Caco-2 (cell line): ENCODE data around the gene UBE2L6. TPM values are rescaled to one million over a fixed set of nuclear protein-coding genes. Genes with fewer than 3 reads are reported as not detected.

Experiments used
- BruUV-seq: library from RNA; stranded (reverse); fragments of 400-500 nt; replicated peaks from 2 replicates; lab custom pipeline; 2021; lab: Mats Ljungman, UMichigan
- CTCF ChIA-PET: fragments of 300-600 bp; sonication (Branson Sonifier 250); formaldehyde crosslinking; loops from one replicate; lab custom pipeline; 2022; ENCODE audit warnings: antibody characterized with exemption; lab: Charles Lee
- POLR2A ChIA-PET: fragments of 300-600 bp; sonication (Branson Sonifier 250); formaldehyde crosslinking; loops from one replicate; lab custom pipeline; 2022; ENCODE audit warnings: antibody characterized with exemption; lab: Charles Lee
- DNase-seq, 2 experiments: peaks; one replicate each; pipeline versions ENCODE4 v3.0.0 to v3.0.0-alpha.2; 2020 to 2022
- H3K27me3 ChIP-seq: replicated peaks from 2 replicates; pipeline ENCODE4 v1.6.0; 2011; ENCODE audit warnings: low read length; ENCODE audit not compliant: control insufficient read depth, insufficient read depth
- H3K36me3 ChIP-seq: 2 replicates; pipeline ENCODE4 v1.5.1; 2011; ENCODE audit warnings: low read length; ENCODE audit not compliant: control insufficient read depth, insufficient read depth
- H3K4me1 ChIP-seq: fragments of 250-450 bp; sonication (Bioruptor Pico); 2 replicates; pipeline ENCODE4 v1.5.1; 2020; ENCODE audit warnings: mild to moderate bottlenecking
- H3K4me3 ChIP-seq: 2 replicates; pipeline ENCODE4 v1.5.1; 2011; ENCODE audit warnings: low read depth, mild to moderate bottlenecking, control low read depth, low read length
- H3K9me3 ChIP-seq: fragments of 250-450 bp; sonication (Bioruptor Pico); 2 replicates; pipeline ENCODE4 v1.5.1; 2020; ENCODE audit warnings: mild to moderate bottlenecking, moderate library complexity
- H3K27ac Mint-ChIP-seq: one replicate; pipeline ENCODE4 v1.8.0; 2022; ENCODE audit warnings: mixed read lengths; ENCODE audit not compliant: unreplicated experiment
- H3K27me3 Mint-ChIP-seq: one replicate; pipeline ENCODE4 v1.8.0; 2022; ENCODE audit warnings: mixed read lengths; ENCODE audit not compliant: insufficient read depth, unreplicated experiment
- H3K36me3 Mint-ChIP-seq: one replicate; pipeline ENCODE4 v1.8.0; 2022; ENCODE audit warnings: mild to moderate bottlenecking, mixed read lengths; ENCODE audit not compliant: insufficient read depth, unreplicated experiment
- H3K4me1 Mint-ChIP-seq: one replicate; pipeline ENCODE4 v1.8.0; 2022; ENCODE audit warnings: low read depth, mixed read lengths; ENCODE audit not compliant: unreplicated experiment
- H3K4me3 Mint-ChIP-seq: one replicate; pipeline ENCODE4 v1.8.0; 2022; ENCODE audit warnings: mild to moderate bottlenecking, moderate library complexity, mixed read lengths; ENCODE audit not compliant: unreplicated experiment
- H3K9me3 Mint-ChIP-seq: one replicate; pipeline ENCODE4 v1.8.0; 2022; ENCODE audit warnings: mixed read lengths; ENCODE audit not compliant: unreplicated experiment
- intact Hi-C: fragments of 100-400 bp; cut with micrococcal nuclease; formaldehyde crosslinking; loops from one replicate; pipeline ENCODE4 v1.10.0; 2022; ENCODE audit not compliant: unreplicated experiment
- total RNA-seq: library from RNA; stranded (reverse); gene quantifications from 2 replicates; pipeline ENCODE4 v1.2.3, GENCODE V29; 2022
- TF ChIP-seq, protein P1 (sequence below), 2 experiments: fragments of 200-600 bp in 1 of 2; IDR thresholded peaks; 1 replicate in 1 of 2; 2 replicates in 1 of 2; pipeline versions ENCODE4 v1.5.1 to v1.8.0; 2011 to 2022; ENCODE audit warnings: antibody characterized with exemption in 1 of 2, control low read depth in 1 of 2, inconsistent platforms in 1 of 2, low read depth in 1 of 2, low read length in 1 of 2, mild to moderate bottlenecking in 1 of 2, moderate library complexity in 1 of 2; ENCODE audit not compliant: insufficient read depth in 1 of 2, severe bottlenecking in 1 of 2, unreplicated experiment in 1 of 2

UBE2L6 gene
- total RNA-seq, 1 experiment from 2014 or later = 20.2 TPM

- ChIA-PET POLR2A (no interaction called here), CTCF (no interaction called here)
- H3K27me3 Mint-ChIP-seq = no peaks in the 10 kb centered on the region
- no peaks in the 10 kb centered on the region for H3K9me3 ChIP-seq
- H3K36me3 Mint-ChIP-seq = peaks cover 5% of the 10 kb centered on the region
- H3K4me1 Mint-ChIP-seq = peaks cover 17% of the 10 kb centered on the region
- H3K36me3 ChIP-seq = no peaks in the 10 kb centered on the region
- intact Hi-C loops = no loop called here
- H3K27me3 ChIP-seq = no peaks in the 10 kb centered on the region
- H3K27ac Mint-ChIP-seq = no peak overlapping the region
- no TSS peak for BruUV-seq
- DNase-seq = no peak
- TF ChIP-seq, protein P1, sequence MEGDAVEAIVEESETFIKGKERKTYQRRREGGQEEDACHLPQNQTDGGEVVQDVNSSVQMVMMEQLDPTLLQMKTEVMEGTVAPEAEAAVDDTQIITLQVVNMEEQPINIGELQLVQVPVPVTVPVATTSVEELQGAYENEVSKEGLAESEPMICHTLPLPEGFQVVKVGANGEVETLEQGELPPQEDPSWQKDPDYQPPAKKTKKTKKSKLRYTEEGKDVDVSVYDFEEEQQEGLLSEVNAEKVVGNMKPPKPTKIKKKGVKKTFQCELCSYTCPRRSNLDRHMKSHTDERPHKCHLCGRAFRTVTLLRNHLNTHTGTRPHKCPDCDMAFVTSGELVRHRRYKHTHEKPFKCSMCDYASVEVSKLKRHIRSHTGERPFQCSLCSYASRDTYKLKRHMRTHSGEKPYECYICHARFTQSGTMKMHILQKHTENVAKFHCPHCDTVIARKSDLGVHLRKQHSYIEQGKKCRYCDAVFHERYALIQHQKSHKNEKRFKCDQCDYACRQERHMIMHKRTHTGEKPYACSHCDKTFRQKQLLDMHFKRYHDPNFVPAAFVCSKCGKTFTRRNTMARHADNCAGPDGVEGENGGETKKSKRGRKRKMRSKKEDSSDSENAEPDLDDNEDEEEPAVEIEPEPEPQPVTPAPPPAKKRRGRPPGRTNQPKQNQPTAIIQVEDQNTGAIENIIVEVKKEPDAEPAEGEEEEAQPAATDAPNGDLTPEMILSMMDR (IDR thresholded peaks at IDR 0.05; ENCODE audit: insufficient read depth in 1 of 2, low read depth in 1 of 2, low read length in 1 of 2, severe bottlenecking in 1 of 2, unreplicated experiment in 1 of 2) = no peak
- H3K9me3 Mint-ChIP-seq = no peaks in the 10 kb centered on the region
- H3K4me1 ChIP-seq = peaks cover 31% of the 10 kb centered on the region
- no peak overlapping the region for H3K4me3 ChIP-seq
- H3K4me3 Mint-ChIP-seq = no peak overlapping the region
Measured at GRCh38 chr11:57556041-57556440, 11.4 kb downstream of the UBE2L6 start.

- CTCF ChIA-PET = no interaction called here
Measured at GRCh38 chr11:57555393-57555792, 12.1 kb downstream of the UBE2L6 start.

GRCh38 chr11:57552479-57552878 is 15.0 kb downstream of the UBE2L6 start:
- Histone ChIP-seq H3K4me3 (no peak overlapping the region; the same call in 1 of the 2 replicates), H3K36me3 (no peaks in the 10 kb centered on the region), H3K27me3 (no peaks in the 10 kb centered on the region), H3K9me3 (no peaks in the 10 kb centered on the region), H3K4me1 (peaks cover 44% of the 10 kb centered on the region)
- TSS peak; percentile 91 for BruUV-seq
- TF ChIP-seq, protein P1 (IDR thresholded peaks at IDR 0.05; ENCODE audit: insufficient read depth in 1 of 2, low read depth in 1 of 2, low read length in 1 of 2, severe bottlenecking in 1 of 2, unreplicated experiment in 1 of 2) = peak in 1 of 2 experiments; percentile 8
- peaks cover 18% of the 10 kb centered on the region for H3K4me1 Mint-ChIP-seq
- POLR2A ChIA-PET = interaction anchor here (1.0 to 1.5 kb wide), 3 partner anchors 9 to 59 kb away, joined by 4 to 13 read pairs (median 9); partner anchors contain the start of gene TIMM10
- H3K27ac Mint-ChIP-seq = peak overlapping the region; percentile 99
- no peaks in the 10 kb centered on the region for H3K27me3 Mint-ChIP-seq
- H3K4me3 Mint-ChIP-seq = peak overlapping the region; percentile 75
- H3K9me3 Mint-ChIP-seq = no peaks in the 10 kb centered on the region
- peaks cover 5% of the 10 kb centered on the region for H3K36me3 Mint-ChIP-seq
- intact Hi-C loops = loop anchor here (1.0 kb wide), 2 partner anchors 22 to 59 kb away; partner anchors contain the start of gene TIMM10
- CTCF ChIA-PET = interaction anchor here (0.8 to 2.1 kb wide), 11 partner anchors 15 to 207 kb away, joined by 3 to 13 read pairs (median 7); partner anchors contain the start of genes RTN4RL2, TIMM10 and UBE2L6
- peak; percentile 89 to 93 for DNase-seq

More at GRCh38 chr11:57555393-57555792, 12.1 kb downstream of the UBE2L6 start:
- Mint-ChIP-seq H3K36me3 (peaks cover 5% of the 10 kb centered on the region), H3K4me1 (peaks cover 17% of the 10 kb centered on the region), H3K27ac (no peak overlapping the region), H3K4me3 (no peak overlapping the region), H3K9me3 (no peaks in the 10 kb centered on the region), H3K27me3 (no peaks in the 10 kb centered on the region)
- no peak for DNase-seq
- Histone ChIP-seq H3K36me3 (no peaks in the 10 kb centered on the region), H3K27me3 (no peaks in the 10 kb centered on the region), H3K4me1 (peaks cover 37% of the 10 kb centered on the region), H3K4me3 (no peak overlapping the region), H3K9me3 (no peaks in the 10 kb centered on the region)
- POLR2A ChIA-PET = interaction anchor here (0.6 kb wide), 1 partner anchor 90 kb away, joined by 5 read pairs; no protein-coding TSS in a partner anchor
- no TSS peak for BruUV-seq
- TF ChIP-seq, protein P1 (IDR thresholded peaks at IDR 0.05; ENCODE audit: insufficient read depth in 1 of 2, low read depth in 1 of 2, low read length in 1 of 2, severe bottlenecking in 1 of 2, unreplicated experiment in 1 of 2) = no peak
- intact Hi-C loops = no loop called here
